AG09319 (cell line): Measurements from ENCODE around the gene FHAD1.
"Not testable (repeated sequence)": the region's sequence is repeated elsewhere in the genome, so short reads cannot be mapped to it uniquely, and the experiment has no call there.

Experiments used
- DNase-seq: peaks from one replicate; pipeline ENCODE4 v3.0.0-alpha.2; 2010; ENCODE audit warnings: low read depth; ENCODE audit errors: extremely low read depth
- TF ChIP-seq, protein P1 (sequence below): IDR thresholded peaks from 2 replicates; pipeline ENCODE4 v1.5.1; 2011; ENCODE audit warnings: low read depth, mild to moderate bottlenecking, inconsistent platforms, low read length, moderate library complexity

The FHAD1 gene

DNA sequence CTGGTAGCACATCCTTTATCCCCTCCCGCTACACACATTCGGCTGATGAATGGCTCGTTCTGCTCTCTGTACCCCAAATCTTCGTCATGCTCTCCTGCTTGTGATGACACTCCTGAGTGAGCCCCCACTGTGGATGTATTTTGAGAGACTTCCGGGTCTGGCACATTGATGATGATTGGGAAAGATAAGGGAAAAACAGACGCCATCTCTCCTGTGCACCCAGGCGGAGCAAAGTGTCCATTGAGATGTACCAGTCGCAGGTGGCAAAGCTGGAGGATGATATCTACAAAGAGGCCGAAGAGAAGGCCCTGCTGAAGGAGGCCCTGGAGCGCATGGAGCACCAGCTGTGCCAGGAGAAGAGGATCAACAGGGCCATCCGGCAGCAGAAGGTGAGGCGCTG, 134.8 kb downstream of the FHAD1 start:
- DNase-seq = no peak
- TF ChIP-seq, protein P1, sequence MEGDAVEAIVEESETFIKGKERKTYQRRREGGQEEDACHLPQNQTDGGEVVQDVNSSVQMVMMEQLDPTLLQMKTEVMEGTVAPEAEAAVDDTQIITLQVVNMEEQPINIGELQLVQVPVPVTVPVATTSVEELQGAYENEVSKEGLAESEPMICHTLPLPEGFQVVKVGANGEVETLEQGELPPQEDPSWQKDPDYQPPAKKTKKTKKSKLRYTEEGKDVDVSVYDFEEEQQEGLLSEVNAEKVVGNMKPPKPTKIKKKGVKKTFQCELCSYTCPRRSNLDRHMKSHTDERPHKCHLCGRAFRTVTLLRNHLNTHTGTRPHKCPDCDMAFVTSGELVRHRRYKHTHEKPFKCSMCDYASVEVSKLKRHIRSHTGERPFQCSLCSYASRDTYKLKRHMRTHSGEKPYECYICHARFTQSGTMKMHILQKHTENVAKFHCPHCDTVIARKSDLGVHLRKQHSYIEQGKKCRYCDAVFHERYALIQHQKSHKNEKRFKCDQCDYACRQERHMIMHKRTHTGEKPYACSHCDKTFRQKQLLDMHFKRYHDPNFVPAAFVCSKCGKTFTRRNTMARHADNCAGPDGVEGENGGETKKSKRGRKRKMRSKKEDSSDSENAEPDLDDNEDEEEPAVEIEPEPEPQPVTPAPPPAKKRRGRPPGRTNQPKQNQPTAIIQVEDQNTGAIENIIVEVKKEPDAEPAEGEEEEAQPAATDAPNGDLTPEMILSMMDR = no peak

DNA sequence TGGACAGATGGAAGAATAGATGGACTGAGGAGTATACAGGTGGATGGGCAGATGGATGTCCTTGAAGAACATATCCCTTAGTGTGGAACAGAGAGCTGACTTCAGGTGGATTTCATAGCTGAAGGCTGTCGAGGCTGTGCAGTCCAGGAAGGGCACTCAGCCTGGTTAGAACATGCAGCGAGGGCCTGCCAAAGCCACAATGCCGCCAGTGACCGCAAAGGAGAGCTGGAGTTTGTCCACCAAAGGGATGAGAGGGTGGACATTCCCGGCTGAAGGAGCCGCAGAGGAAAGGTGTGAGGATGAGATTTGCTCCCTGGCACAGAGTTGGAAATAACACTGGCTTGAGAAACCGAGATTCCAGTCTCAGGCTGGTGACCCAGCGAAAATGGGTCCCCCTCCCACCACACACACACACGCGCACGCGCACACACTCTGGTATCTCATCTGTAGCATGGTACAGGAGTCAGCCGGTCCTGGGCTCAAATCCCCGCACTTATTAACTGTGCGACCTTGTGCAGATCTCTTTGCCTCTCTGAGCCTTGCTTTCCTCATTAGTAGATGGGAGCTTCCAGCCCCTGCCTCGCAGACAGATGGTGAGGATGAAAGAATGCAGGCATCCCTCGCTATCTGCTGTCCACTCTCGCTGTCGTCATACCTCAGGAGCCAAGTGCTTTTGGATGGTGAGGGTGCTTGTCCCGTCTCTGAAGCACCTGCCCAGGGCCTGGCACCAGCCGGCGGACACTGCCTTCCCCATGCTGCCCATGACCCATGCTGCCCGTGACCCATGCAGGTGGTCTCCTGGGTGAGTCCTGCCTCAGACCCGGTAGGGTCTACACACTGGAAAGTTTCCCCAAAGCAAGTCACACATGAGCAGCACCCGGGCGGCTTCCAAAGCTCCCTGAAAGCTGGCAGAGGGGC, 135.8 kb downstream of the FHAD1 start:
- no peak for DNase-seq

DNA sequence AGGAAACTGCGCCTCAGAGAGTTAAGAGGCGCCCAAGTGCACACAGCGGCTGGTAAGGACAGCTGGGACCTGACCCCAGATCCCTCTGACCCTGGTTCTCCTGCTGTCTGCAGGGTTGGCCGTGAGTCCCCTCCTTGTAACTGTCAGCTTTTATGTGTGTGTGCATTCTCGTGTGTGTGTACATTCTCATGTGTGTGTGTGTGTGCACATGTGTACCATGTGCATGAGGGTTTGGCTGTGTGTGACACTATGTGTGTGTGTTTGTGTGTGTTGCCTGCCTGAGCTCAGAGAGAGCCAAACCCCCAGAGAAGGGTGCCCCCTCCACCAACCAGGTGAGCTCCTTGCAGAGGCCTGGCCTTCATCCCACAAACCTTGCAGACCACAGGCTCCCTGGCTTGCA, 136.8 kb downstream of the FHAD1 start:
- no peak for DNase-seq
- TF ChIP-seq, protein P1 = no peak

More for the DNA sequence above, 135.8 kb downstream of the FHAD1 start:
- TF ChIP-seq, protein P1 = no peak

DNA sequence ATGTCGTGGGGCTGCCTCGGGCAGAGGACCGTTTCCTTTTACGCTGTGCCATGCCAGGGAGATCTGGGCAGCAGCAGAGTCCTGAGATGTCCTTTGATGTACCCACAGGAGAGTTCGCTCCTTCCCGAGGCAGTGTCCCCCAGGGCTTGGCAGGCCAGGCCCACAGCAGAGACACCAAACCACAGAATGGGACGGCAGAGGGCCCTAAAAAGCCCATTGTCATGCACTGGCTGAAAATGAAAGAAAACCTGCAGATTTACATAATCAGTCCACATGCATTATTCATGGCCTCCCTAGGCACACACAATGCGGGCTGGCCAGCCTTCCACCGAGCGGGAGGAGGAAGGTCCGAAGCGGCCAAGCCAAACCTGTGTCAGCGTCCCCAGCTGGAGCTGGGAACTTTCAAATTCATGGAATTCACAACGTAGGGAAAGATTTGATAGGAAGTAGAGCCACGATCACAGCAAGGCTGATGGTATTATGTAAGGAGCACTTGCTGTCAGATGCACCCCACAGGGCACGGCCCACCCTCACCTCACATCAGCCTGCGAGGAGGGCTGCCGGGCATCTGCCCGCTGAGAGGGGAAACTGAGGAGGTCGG, 137.4 kb downstream of the FHAD1 start:
- DNase-seq = no peak
- TF ChIP-seq, protein P1 = no peak

DNA sequence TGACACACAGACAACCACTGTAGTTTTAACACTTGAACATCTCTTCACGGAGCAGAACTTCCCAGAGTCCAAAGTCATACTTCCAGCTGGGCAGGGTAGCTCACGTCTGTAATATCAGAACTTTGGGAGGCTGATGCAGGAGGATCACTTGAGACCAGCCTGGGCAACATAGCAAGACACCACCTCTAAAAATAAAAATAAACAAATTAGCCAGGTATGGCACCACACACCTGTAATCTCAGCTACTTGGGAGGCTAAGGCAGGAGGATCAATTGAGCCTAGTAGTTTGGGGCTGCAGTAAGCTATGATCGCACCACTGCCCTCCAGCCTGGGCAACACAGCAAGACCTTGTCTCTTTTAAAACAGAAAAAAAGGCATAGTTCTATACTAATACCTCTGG, 138.4 kb downstream of the FHAD1 start:
- no peak for DNase-seq
- TF ChIP-seq, protein P1 = no peak

DNA sequence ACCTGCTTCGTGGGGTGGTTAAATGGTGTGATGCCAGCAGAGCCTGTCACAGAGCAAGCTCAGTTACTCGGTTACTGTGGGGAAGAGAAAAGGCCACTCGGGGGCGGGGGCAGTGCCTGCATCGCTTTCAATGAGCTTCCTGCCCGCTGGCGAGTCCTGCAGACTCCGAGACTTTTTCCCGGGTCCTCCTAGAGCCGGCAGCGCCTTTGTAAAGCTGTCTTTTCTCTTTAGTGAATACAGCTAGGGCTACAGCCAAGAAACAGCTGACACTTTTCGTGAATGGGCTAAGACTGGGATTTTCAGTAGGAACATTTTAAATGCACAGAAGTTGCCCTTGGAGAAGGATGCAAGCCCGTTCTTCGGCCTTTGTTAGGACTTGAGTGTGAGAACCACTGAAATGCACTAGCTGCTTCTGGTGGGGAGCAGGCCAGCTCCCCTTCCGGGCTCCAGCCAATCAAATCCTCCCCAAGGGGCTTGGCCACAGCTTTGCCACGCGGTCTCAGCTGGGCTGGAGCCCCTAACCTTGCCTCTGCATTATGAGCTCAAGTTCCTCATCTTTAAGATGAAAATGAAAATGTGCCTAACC, 139.2 kb downstream of the FHAD1 start:
- no peak for DNase-seq
- TF ChIP-seq, protein P1 = no peak

GRCh38 chr1:15388201-15388880, 141.3 kb downstream of the FHAD1 start:
- no peak for DNase-seq
- TF ChIP-seq, protein P1 = no peak

DNA sequence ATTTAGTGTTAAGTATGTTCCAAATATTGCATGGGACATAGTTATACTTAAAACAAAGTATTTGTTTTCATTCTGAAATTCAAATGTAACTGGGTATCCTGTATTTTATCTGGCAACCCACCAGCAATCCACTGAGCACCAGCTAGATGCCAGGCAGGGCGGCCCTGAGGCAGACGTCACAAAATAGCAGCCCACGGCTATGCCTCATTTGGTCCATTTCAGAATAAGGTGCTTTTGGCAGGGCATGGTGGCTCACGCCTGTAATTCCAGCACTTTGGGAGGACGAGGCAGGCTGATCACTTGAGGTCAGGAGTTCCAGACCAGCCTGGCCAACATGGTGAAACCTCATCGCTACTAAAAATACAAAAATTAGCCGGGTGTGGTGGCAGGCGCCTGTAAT, 142.8 kb downstream of the FHAD1 start:
- DNase-seq = not testable (repeated sequence)
